Endothelial cell of umbilical vein (primary cell): Measurements from ENCODE around the gene WARS2. TPM values are rescaled to one million over a fixed set of nuclear protein-coding genes. Genes with fewer than 3 reads are reported as not detected.

Experiments used
- BruUV-seq: library from RNA; stranded (reverse); fragments of 400-500 nt; replicated peaks from 2 replicates; lab custom pipeline; 2021; lab: Mats Ljungman, UMichigan
- CTCF ChIA-PET: fragments of 300-600, 350-600 bp; sonication (Branson Sonifier 250); formaldehyde crosslinking; loops from one replicate; lab custom pipeline; 2021; ENCODE audit warnings: antibody characterized with exemption, inconsistent platforms; lab: Charles Lee
- POLR2A ChIA-PET: fragments of 300-600, 350-600 bp; sonication (Branson Sonifier 250); formaldehyde crosslinking; loops from one replicate; lab custom pipeline; 2021; ENCODE audit warnings: antibody characterized with exemption, inconsistent platforms; lab: Charles Lee
- DNase-seq: peaks from one replicate; pipeline ENCODE4 v3.0.0-alpha.2; 2011; ENCODE audit warnings: low read depth, low spot score
- FAIRE-seq: peaks from 2 replicates; lab custom pipeline; 2011; peaks lifted over from hg19 to GRCh38; lab: Jason Lieb, UNC
- H2AFZ ChIP-seq: 2 replicates; pipeline ENCODE4 v1.6.0; 2012; ENCODE audit warnings: low read depth, low read length, control low read depth, inconsistent platforms
- H3K27ac ChIP-seq: 2 replicates; pipeline ENCODE4 v1.5.1; 2011; ENCODE audit warnings: low read depth, mild to moderate bottlenecking, control low read depth, low read length, moderate library complexity; ENCODE audit not compliant: insufficient read depth
- H3K27me3 ChIP-seq, 2 experiments: 2 replicates each; pipeline versions ENCODE4 v1.6.0 to v1.6.1; 2011; ENCODE audit warnings: low read length in 2 of 2, mixed read lengths in 1 of 2; ENCODE audit not compliant: control insufficient read depth in 2 of 2, insufficient read depth in 2 of 2
- H3K36me3 ChIP-seq, 2 experiments: 2 replicates in 1 of 2; 3 replicates in 1 of 2; pipeline ENCODE4 v1.5.1; 2011; ENCODE audit warnings: low read length in 2 of 2, mild to moderate bottlenecking in 1 of 2, moderate library complexity in 1 of 2; ENCODE audit not compliant: control insufficient read depth in 2 of 2, insufficient read depth in 2 of 2; ENCODE audit errors: extremely low read depth in 1 of 2
- H3K4me1 ChIP-seq: 3 replicates; pipeline ENCODE4 v1.5.1; 2011; ENCODE audit warnings: mild to moderate bottlenecking, low read length; ENCODE audit not compliant: control insufficient read depth, insufficient read depth; ENCODE audit errors: extremely low read depth
- H3K4me2 ChIP-seq: 2 replicates; pipeline ENCODE4 v1.6.1; 2011; ENCODE audit warnings: low read length, control low read depth, mixed read lengths; ENCODE audit not compliant: insufficient read depth
- H3K4me3 ChIP-seq, 3 experiments: fragments of 200-600 bp in 1 of 3; sonication (generic), shearing (Covaris generic) in 1 of 3; replicated peaks in 1 of 3; 2 replicates each; pipeline ENCODE4 v1.5.1; 2011 to 2016; ENCODE audit warnings: control low read depth in 3 of 3, low read length in 3 of 3, mild to moderate bottlenecking in 2 of 3, inconsistent platforms in 1 of 3, low read depth in 1 of 3, moderate library complexity in 1 of 3; ENCODE audit not compliant: insufficient read depth in 1 of 3
- H3K79me2 ChIP-seq: 2 replicates; pipeline ENCODE4 v1.6.0; 2012; ENCODE audit warnings: low read length, inconsistent platforms; ENCODE audit not compliant: control insufficient read depth, insufficient read depth
- H3K9ac ChIP-seq: replicated peaks from 2 replicates; pipeline ENCODE3; 2011; ENCODE audit warnings: low read length, control low read depth; ENCODE audit not compliant: insufficient read depth; ENCODE audit errors: extremely low read depth
- H3K9me1 ChIP-seq: replicated peaks from 3 replicates; pipeline ENCODE4 v1.6.0; 2011; ENCODE audit warnings: mild to moderate bottlenecking, low read length; ENCODE audit not compliant: control insufficient read depth, insufficient read depth; ENCODE audit errors: extremely low read depth
- H3K9me3 ChIP-seq: replicated peaks from 2 replicates; pipeline ENCODE4 v1.5.1; 2012; ENCODE audit warnings: low read length, inconsistent platforms; ENCODE audit not compliant: control insufficient read depth, insufficient read depth
- H4K20me1 ChIP-seq: replicated peaks from 2 replicates; pipeline ENCODE3; 2011; ENCODE audit warnings: mild to moderate bottlenecking, low read length; ENCODE audit not compliant: control insufficient read depth, insufficient read depth; ENCODE audit errors: extremely low read depth
- CTCF ChIP-seq, 2 donors: IDR thresholded peaks; 1 replicate in 1 of 2; 2 replicates in 1 of 2; pipeline ENCODE4 v1.5.1; 2011; ENCODE audit warnings: low read length in 2 of 2, mild to moderate bottlenecking in 2 of 2, moderate library complexity in 2 of 2, control low read depth in 1 of 2, inconsistent platforms in 1 of 2, low read depth in 1 of 2; ENCODE audit not compliant: insufficient read depth in 1 of 2; ENCODE audit errors: extremely low read depth in 1 of 2
- EZH2 ChIP-seq: IDR thresholded peaks from 2 replicates; pipeline ENCODE4 v1.6.1; 2012; ENCODE audit warnings: borderline replicate concordance, low read depth, mild to moderate bottlenecking, moderate library complexity, low read length, inconsistent platforms; ENCODE audit not compliant: severe bottlenecking
- FOS ChIP-seq: IDR thresholded peaks from 2 replicates; pipeline ENCODE4 v1.6.1; 2011; ENCODE audit warnings: mild to moderate bottlenecking, low read length, moderate library complexity, borderline replicate concordance; ENCODE audit not compliant: insufficient read depth
- MYC ChIP-seq: IDR thresholded peaks from one replicate; pipeline ENCODE4 v1.6.1; 2011; ENCODE audit warnings: mild to moderate bottlenecking, low read depth, low read length
- dilution Hi-C: fragments of 300-500 bp; cut with MboI; formaldehyde crosslinking; loops from one replicate; pipeline ENCODE4 v1.15.0; 2019; ENCODE audit warnings: low sequenced_read_pairs; ENCODE audit not compliant: extremely low pct_ligation_motif_present
- intact Hi-C: fragments of 100-400 bp; cut with micrococcal nuclease; formaldehyde crosslinking; loops from one replicate; pipeline ENCODE4 v1.10.0; 2022
- polyA plus RNA-seq, 4 experiments: library from polyadenylated mRNA; depleted of rRNA in 3 of 4; stranded (reverse) in 3 of 4; unstranded in 1 of 4; fragments of >200 nt; gene quantifications; 2 replicates each; pipeline versions ENCODE4 v1.2.1 to v1.2.3, GENCODE V29; 2011 to 2012; ENCODE audit warnings: missing spikeins in 1 of 4
- total RNA-seq: library from RNA; stranded (reverse); gene quantifications from 2 replicates; pipeline ENCODE4 v1.2.3, GENCODE V29; 2021

The WARS2 gene
- total and polyA plus RNA-seq, 2 donors (not counting 3 experiments of a cell fraction or from before 2014, with no cell fraction given), result 5.9 to 11.8 TPM

- dilution Hi-C loops (no loop called here), intact Hi-C loops (no loop called here)
- DNase-seq (no peak), FAIRE-seq (peak; percentile 44)
- Histone ChIP-seq H3K4me1 (peaks cover 12% of the 10 kb centered on the region), H3K9me1 (no peaks in the 10 kb centered on the region), H3K27ac (no peak overlapping the region), H3K4me2 (no peak overlapping the region), H3K9me3 (no peaks in the 10 kb centered on the region), H3K27me3 (peaks cover 95 to 98% of the 10 kb centered on the region in 2 experiments), H3K36me3 (no peaks in the 10 kb centered on the region), H2AFZ (peak overlapping the region; percentile 28), H3K4me3 (no peak overlapping the region), H3K9ac (no peak overlapping the region), H3K79me2 (no peaks in the 10 kb centered on the region), H4K20me1 (no peaks in the 10 kb centered on the region)
- ChIA-PET CTCF (interaction anchor here (1.3 to 1.7 kb wide), 2 partner anchors 10 to 18 kb away, joined by 7 to 9 read pairs; no protein-coding TSS in a partner anchor), POLR2A (no interaction called here)
- peak; percentile 25 for TF ChIP-seq FOS
- TF ChIP-seq MYC, result no peak
- no TSS peak for BruUV-seq
Measured at GRCh38 chr1:118989878-118990378, 150.5 kb downstream of the WARS2 start.

DNA sequence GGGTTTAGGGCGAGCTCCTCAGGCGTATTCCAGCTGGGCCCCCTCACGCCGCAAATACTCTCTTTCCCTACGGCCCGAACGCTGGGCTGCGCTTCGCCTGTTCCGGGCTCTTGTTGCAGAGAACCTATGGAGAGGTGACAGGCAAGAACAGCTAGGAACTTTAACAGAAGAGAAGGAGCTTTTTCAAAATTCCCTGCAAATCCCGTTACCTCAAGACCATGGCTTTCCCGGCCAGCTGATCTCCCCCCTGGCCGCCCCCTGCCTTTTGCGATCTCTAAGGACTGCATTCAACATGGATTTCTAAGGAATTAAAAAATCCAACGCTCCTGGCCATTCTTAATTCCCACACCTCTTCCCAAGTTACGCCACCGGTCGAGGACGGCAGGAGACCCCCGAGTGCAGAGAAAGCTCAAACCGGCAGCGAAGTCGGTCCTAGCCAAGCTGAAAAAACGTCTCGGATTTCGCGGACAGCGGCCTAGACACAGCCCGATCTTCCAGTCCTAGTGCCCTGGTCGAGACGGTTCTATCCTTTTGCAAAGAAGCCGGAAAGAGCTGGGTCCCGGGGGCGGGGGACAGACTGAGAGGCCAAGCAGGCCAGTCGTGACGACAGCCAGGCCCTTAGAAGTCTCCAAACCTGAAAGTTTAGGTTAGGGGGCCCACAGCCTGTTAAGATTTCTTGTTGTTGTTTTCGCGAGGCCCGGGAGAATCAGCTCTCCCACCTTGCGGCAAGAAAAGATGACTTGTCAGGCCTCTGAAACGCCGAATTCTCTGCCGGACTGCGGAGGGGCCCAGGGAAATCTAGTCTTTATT is 151.2 kb downstream of the WARS2 start:
- H3K9me1 ChIP-seq, result no peaks in the 10 kb centered on the region
- H3K4me2 ChIP-seq, result no peak overlapping the region
- no peak overlapping the region for H3K4me3 ChIP-seq
- no peak overlapping the region for H3K9ac ChIP-seq
- no TSS peak for BruUV-seq
- H3K36me3 ChIP-seq, result no peaks in the 10 kb centered on the region
- FAIRE-seq (no peak), DNase-seq (no peak)
- no peaks in the 10 kb centered on the region for H4K20me1 ChIP-seq
- no peaks in the 10 kb centered on the region for H3K9me3 ChIP-seq
- H2AFZ ChIP-seq, result no peak overlapping the region
- ChIA-PET POLR2A (no interaction called here), CTCF (interaction anchor here (1.3 to 1.7 kb wide), 2 partner anchors 10 to 19 kb away, joined by 7 to 9 read pairs; no protein-coding TSS in a partner anchor)
- peaks cover 95 to 98% of the 10 kb centered on the region in 2 experiments for H3K27me3 ChIP-seq
- intact Hi-C loops (no loop called here), dilution Hi-C loops (no loop called here)
- TF ChIP-seq EZH2, result peak; percentile 84
- TF ChIP-seq CTCF (IDR thresholded peaks at IDR 0.05; ENCODE audit: extremely low read depth in 1 of 2, insufficient read depth in 1 of 2, low read depth in 1 of 2, low read length in 2 of 2), result no peak
- peaks cover 12% of the 10 kb centered on the region for H3K4me1 ChIP-seq
- no peak overlapping the region for H3K27ac ChIP-seq
- no peaks in the 10 kb centered on the region for H3K79me2 ChIP-seq
